HCT116 (cell line): ENCODE data around the gene SLC9A7.

Source experiments
- CBX3 ChIP-seq: IDR thresholded peaks from 2 replicates; pipeline ENCODE4 v1.6.1; 2012; ENCODE audit warnings: low read depth
- CEBPB ChIP-seq: IDR thresholded peaks from 2 replicates; pipeline ENCODE4 v1.6.1; 2012; ENCODE audit warnings: low read depth
- CTCF ChIP-seq, 3 experiments: fragments of 200-600 bp in 1 of 3; sonication (generic) in 1 of 3; IDR thresholded peaks in 2 of 3; conservative IDR thresholded peaks in 1 of 3; 2 replicates each; pipeline ENCODE4 v1.5.1; 2012 to 2017; ENCODE audit warnings: low read depth in 2 of 3, low read length in 2 of 3, antibody characterized with exemption in 1 of 3, borderline replicate concordance in 1 of 3, control low read depth in 1 of 3, mild to moderate bottlenecking in 1 of 3, mixed read lengths in 1 of 3, mixed run types in 1 of 3, moderate library complexity in 1 of 3; ENCODE audit not compliant: insufficient read depth in 1 of 3
- EZH2 ChIP-seq: fragments of 200-600 bp; sonication (generic); IDR thresholded peaks from 2 replicates; pipeline ENCODE4 v1.6.1; 2017; ENCODE audit warnings: antibody characterized with exemption, mixed run types
- EZH2phosphoT487 ChIP-seq: fragments of 200-600 bp; IDR thresholded peaks from 2 replicates; pipeline ENCODE4 v1.6.1; 2018; ENCODE audit warnings: antibody characterized with exemption, borderline replicate concordance
- JUND ChIP-seq: IDR thresholded peaks from 2 replicates; pipeline ENCODE4 v1.6.1; 2012
- POLR2A ChIP-seq: IDR thresholded peaks from 2 replicates; pipeline ENCODE4 v1.7.0; 2011; ENCODE audit warnings: borderline replicate concordance; ENCODE audit not compliant: insufficient read depth, insufficient read length; ENCODE audit errors: extremely low read depth
- POLR2AphosphoS5 ChIP-seq: IDR thresholded peaks from 2 replicates; pipeline ENCODE4 v1.6.1; 2011; ENCODE audit warnings: mild to moderate bottlenecking, low read depth, low read length, moderate library complexity
- REST ChIP-seq: IDR thresholded peaks from 2 replicates; pipeline ENCODE4 v1.6.1; 2012; ENCODE audit warnings: low read depth
- SIN3A ChIP-seq: IDR thresholded peaks from 2 replicates; pipeline ENCODE4 v1.6.1; 2012; ENCODE audit warnings: low read depth
- SRF ChIP-seq: IDR thresholded peaks from 2 replicates; pipeline ENCODE4 v1.6.1; 2012; ENCODE audit warnings: low read depth
- ZBTB33 ChIP-seq: IDR thresholded peaks from 2 replicates; pipeline ENCODE4 v1.6.1; 2011; ENCODE audit warnings: mild to moderate bottlenecking, low read length, moderate library complexity; ENCODE audit not compliant: insufficient replicate concordance; ENCODE audit errors: extremely low read depth

GRCh38 chrX:46710927-46711623, 47.8 kb downstream of the SLC9A7 start:
- no peak for TF ChIP-seq POLR2A
- no peak for TF ChIP-seq EZH2
- TF ChIP-seq EZH2phosphoT487, result no peak
- no peak for TF ChIP-seq CTCF (IDR thresholded peaks at IDR 0.05 in 2 of 3, conservative IDR thresholded peaks at IDR 0.05 in 1 of 3; ENCODE audit: borderline replicate concordance in 1 of 3, insufficient read depth in 1 of 3, low read depth in 2 of 3, low read length in 2 of 3)
- no peak for TF ChIP-seq REST
- no peak for TF ChIP-seq CEBPB
- TF ChIP-seq JUND, result no peak
- no peak for TF ChIP-seq POLR2AphosphoS5
- TF ChIP-seq CBX3, result no peak
- TF ChIP-seq SRF, result no peak
- TF ChIP-seq SIN3A, result no peak
- TF ChIP-seq ZBTB33, result no peak
